ENCODE measurements around the gene TMEM141.

TMEM141 gene

GRCh38 chr9:136790640-136791515 is at the start of gene TMEM141:
Gene TMEM141 (plus strand): TSS chr9:136791344. CDS start chr9:136791371, 27 bp downstream.
- DNase-seq (ENCODE audit: low read depth in 2 of 2), result peak; percentile 98

- DNase-seq (ENCODE audit: low read depth in 2 of 2), result no peak
These were observed 49.1 kb upstream of the TMEM141 start for GRCh38 chr9:136741883-136742571.

- no peak for DNase-seq (ENCODE audit: low read depth in 2 of 2)
These were observed 48.4 kb upstream of the TMEM141 start, which contains the start of gene LCN10 for GRCh38 chr9:136742591-136743391. Gene LCN10 (minus strand): TSS chr9:136742940. CDS start chr9:136742903, 37 bp downstream.

DNA sequence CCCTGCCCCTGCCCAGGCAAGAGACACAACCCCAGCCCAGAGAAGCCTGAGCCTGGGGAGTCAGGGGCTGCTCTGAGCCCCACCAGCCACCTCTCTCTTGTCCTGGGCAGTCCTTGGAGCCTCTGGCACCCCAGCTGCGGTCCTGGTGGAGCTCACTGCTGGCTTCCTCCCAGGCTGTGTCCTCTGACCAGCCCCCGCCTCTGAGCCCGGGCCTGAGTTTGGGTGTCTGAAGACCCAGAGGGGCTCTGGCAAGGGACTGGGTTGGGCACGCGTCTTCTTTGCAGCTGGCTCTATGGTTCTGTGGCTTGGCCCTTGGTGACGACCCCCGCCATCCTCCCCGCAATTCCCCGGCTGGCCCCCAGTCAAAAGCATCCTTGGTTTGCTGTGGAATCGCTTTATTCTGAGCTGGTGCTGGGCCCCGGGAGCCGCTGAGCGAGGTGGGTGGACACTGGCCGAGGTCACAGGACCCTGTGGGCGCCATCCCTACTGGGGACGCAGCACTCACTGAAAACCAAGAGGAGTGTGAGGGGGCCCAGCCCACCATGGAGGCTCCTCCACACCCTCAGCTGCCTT is 47.4 kb upstream of the TMEM141 start:
- no peak for DNase-seq (ENCODE audit: low read depth in 2 of 2)

DNA sequence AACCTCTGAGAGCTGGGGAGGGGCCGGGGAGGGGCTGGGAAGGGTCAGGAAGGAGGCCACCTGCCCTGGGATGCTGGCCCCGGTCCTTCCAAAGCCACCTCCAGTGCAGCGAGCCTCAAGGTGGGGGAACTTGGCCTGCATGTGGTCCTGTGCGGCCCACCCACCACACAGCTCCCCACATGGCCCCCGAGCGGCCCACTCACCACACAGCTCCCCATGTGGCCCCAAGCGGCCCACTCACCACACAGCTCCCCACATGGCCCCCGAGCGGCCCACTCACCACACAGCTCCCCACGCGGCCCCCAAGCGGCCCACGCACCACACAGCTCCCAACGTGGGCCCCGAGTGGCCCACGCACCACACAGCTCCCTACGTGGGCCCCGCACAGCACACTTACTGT is 46.4 kb upstream of the TMEM141 start:
- DNase-seq (ENCODE audit: low read depth in 2 of 2), result no peak

GRCh38 chr9:136745389-136746154 is 45.6 kb upstream of the TMEM141 start:
- no peak for DNase-seq (ENCODE audit: low read depth in 2 of 2)

GRCh38 chr9:136746155-136746490 is 45.0 kb upstream of the TMEM141 start:
- no peak for DNase-seq (ENCODE audit: low read depth in 2 of 2)

DNA sequence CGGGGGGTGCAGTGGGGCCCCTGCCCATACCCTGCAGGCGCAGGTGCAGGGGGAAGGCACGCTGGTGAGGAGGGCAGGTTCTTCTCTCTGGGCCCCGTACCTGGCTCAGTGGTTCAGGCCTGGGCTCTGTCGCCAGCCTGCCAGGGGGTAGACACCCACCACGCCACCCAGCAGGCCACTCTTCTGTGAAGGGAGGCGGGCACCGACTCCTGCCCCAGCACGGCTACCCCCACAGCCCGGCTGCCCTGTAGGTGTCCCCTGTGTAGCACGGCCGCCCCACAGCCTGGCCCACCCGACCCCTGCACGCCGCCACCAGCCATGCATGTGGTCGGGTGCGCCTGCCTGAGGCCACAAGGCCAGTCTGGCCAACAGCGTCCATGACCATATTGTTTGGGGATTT is 44.5 kb upstream of the TMEM141 start:
- DNase-seq (ENCODE audit: low read depth in 2 of 2), result no peak

DNA sequence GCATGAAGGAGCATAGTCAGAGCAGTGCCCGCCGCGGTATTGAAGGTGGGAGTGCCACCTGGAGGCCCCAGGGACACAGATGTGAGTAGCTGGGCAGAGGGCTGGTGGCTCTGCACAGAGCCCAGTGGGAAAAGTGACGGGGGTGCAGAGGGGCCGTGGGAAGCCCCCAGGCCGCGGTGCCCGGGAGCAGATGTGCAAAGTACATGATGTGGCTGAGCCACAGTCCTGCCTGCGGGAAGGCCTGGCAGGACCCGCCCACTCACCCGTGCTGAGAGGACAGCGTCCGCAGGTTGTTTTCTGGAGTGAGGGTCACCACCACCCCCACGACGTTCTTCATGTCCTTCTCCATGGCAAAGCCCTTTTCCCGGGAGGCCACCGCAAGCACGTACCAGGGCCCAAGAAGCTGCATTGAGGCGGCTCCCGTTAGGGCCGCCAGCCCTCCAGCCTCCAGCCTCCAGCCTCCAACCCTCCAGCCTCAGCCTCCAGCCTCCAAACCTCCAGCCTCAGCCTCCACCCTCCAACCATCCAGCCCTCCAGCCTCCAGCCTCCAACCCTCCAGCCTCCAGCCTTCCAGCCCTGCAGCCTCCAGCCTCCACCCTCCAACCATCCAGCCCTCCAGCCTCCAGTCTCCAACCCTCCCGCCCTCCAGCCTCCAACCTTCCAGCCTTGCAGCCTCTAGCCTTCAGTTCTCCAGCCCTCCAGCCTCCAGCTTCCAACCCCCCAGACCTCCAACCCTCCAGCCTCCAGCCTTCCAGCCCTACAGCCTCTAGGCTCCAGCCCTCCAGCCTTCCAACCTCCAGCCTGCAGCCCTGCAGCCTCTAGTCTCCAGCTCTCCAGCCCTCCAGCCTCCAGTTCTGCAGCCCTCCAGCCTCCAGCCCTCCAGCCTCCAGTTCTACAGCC is 43.7 kb upstream of the TMEM141 start:
- DNase-seq (ENCODE audit: low read depth in 2 of 2), result no peak

- no peak for DNase-seq (ENCODE audit: low read depth in 2 of 2)
These were observed 42.9 kb upstream of the TMEM141 start, which contains the start of gene LCN6 for GRCh38 chr9:136748201-136748600. Gene LCN6 (minus strand): TSS chr9:136748525. CDS start chr9:136748483, 42 bp downstream.

DNA sequence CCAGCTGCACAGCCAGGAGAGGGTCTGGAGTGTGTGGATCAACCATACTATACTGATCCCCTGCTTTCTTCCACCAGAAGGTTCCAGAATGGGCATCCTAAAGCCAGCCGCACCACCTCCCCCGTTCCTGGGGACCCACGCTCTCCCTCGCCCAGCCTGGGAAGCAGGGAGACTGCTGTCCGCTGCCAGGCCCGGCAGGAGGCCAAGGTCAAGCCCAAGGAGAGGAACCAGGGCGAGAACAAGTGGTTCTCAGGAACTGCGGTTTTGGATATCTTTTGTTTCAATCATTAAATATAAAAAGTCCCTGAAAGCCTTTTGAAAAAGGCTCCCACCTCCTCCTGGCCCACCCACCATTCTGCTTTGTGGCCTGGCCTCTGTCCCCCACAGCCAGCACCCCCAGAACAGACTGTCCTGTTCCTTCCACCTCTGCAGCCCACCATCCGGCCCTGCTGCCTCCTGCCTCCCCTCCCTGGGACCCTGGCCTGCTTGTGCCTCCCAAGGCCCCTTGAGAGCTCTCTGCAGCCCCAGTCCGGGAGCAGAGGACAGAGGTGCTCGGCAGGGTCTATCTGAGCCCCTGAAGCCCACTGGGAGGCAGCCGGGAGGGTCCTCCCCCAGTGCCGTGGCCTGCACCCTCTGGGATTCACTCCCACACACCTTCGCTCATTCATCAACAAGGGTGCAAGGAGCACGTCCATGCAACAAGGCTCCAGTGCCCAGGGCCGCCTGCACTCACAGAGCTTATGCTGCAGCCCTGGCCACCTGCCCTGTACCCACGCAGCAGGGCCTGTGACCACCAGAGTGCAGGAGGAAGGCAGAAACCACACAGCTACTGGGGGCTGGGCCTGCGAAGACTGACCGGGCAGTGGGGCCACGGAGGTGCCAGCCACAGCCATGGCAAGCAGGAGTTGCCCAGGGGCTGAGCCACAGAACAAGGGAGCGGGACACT is 42.2 kb upstream of the TMEM141 start:
- DNase-seq (ENCODE audit: low read depth in 2 of 2), result no peak

GRCh38 chr9:136750526-136750925 is 40.6 kb upstream of the TMEM141 start:
- DNase-seq (ENCODE audit: low read depth in 2 of 2), result no peak

GRCh38 chr9:136751244-136751643 is 39.9 kb upstream of the TMEM141 start:
- no peak for DNase-seq (ENCODE audit: low read depth in 2 of 2)

DNA sequence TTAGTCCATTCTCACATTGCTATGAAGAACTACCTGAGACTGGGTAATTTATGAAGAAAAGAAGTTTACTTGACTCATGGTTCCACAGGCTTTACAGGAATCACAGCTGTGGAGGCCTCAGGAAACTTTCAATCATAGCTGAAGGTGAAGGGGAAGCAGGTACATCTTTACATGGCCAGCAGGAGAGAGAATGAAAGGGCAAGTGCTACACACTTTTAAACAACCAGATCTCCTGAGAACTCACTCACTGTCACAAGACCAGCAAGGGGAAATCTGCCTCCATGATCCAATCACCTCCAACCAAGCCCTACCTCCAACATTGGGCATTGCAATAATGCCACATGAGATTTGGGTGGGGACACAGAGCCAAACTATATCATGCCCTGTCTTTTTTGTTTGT is 39.3 kb upstream of the TMEM141 start:
- no peak for DNase-seq (ENCODE audit: low read depth in 2 of 2)

DNA sequence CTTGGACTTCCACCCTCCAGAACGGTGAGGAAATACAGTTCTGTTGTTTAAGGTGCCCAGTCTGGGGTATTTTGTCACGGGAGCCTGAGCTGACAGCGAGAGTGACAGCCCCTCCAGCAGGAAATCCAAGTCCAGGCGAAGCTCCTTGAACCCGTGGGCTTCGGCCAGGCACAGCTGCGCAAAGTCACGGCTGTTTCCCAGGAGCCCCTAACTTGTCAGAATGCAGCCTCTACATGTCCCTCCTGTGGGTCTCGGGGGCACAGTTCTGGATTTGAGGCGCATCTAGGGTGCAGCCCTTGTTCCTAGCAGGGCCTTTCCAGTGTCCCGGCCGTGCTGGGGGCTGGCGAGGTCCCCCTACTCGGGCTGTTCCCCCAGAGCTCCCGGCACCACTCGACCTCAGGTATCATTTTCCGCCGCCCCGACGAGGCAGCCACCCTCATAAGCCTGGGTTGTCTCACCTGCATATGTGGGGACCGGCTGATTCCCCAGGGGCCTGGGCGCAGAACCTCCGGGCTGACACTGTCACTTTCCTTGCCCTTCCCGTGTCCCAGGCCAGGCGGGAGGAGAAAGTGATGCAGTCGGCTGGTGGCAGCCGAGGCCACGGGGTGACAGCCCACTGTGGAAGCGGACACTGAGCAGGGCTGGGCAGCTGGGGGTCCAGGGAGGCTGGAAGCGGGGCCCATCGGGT is 37.6 kb upstream of the TMEM141 start:
- DNase-seq (ENCODE audit: low read depth in 2 of 2), result no peak

GRCh38 chr9:136754059-136754572 is 37.0 kb upstream of the TMEM141 start:
- DNase-seq (ENCODE audit: low read depth in 2 of 2), result no peak

- no peak for DNase-seq (ENCODE audit: low read depth in 2 of 2)
These were observed 36.4 kb upstream of the TMEM141 start for GRCh38 chr9:136754626-136755301.
